Measurements from ENCODE around the gene CNOT4. TPM values are rescaled to one million over a fixed set of nuclear protein-coding genes. Genes with fewer than 3 reads are reported as not detected.

CNOT4 gene
- total RNA-seq, 4 donors from 2014 or later = 16.8 to 26.0 (median 20.0) TPM

DNA sequence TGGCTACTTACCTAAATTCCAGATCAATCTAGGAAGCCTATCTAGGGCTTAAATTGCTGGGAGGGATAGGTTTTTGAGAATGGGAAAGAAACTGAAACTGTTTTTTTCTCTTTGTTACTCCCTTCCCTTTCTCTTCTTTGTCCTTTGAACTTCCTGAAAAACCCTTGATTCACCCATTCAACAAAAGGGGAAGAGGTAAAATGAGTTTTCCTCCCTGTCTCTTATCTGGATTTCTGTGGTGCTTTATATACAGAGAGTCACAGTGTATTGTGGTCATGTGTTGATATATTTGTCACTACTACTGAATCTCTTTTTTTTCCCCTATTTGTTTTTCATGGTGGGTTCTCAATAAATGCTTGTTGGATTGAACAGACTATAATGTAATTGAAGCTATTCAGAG, 28.0 kb upstream of the CNOT4 start:
- no peak for DNase-seq (ENCODE audit: low spot score in 2 of 2)

DNA sequence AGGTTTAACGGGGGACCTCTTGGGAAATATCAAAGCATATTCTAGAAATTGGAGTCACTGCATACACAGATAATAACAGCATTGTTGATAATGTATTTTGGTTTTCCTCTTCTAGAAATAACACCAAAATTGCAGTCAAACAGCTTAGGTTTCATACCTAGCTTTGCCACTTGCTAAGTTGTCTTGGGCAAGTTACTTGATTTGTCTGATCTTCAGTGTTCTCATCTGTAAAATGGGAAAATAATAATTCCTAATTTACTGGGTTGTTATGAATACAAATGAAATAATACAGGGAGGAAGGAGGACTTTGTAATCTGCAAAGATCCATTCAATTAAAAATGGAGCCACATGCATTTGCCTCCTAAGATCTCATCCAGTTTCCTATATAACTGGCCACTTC, 27.6 kb upstream of the CNOT4 start:
- Histone ChIP-seq H3K27ac (no peak overlapping the region), H3K4me3 (no peak overlapping the region), H3K4me1 (peaks cover 0 to 5% (median 0%) of the 10 kb centered on the region in 4 donors), H3K36me3 (no peaks in the 10 kb centered on the region), H3K9me3 (no peaks in the 10 kb centered on the region), H3K27me3 (no peaks in the 10 kb centered on the region)
- DNase-seq (ENCODE audit: low spot score in 2 of 2) = no peak
- WGBS, 2 donors = 80% methylated on average over 1 of the region's 1 CpG
- TF ChIP-seq POLR2A (IDR thresholded peaks at IDR 0.05) = no peak
- TF ChIP-seq EP300 (IDR thresholded peaks at IDR 0.05) = no peak

More for the DNA sequence above, 28.0 kb upstream of the CNOT4 start:
- H3K4me3 ChIP-seq = no peak overlapping the region
- H3K36me3 ChIP-seq = no peaks in the 10 kb centered on the region
- H3K9me3 ChIP-seq = no peaks in the 10 kb centered on the region
- H3K27me3 ChIP-seq = no peaks in the 10 kb centered on the region
- H3K4me1 ChIP-seq = peaks cover 0 to 5% (median 0%) of the 10 kb centered on the region in 4 donors
- no peak overlapping the region for H3K27ac ChIP-seq
- TF ChIP-seq, protein P1, sequence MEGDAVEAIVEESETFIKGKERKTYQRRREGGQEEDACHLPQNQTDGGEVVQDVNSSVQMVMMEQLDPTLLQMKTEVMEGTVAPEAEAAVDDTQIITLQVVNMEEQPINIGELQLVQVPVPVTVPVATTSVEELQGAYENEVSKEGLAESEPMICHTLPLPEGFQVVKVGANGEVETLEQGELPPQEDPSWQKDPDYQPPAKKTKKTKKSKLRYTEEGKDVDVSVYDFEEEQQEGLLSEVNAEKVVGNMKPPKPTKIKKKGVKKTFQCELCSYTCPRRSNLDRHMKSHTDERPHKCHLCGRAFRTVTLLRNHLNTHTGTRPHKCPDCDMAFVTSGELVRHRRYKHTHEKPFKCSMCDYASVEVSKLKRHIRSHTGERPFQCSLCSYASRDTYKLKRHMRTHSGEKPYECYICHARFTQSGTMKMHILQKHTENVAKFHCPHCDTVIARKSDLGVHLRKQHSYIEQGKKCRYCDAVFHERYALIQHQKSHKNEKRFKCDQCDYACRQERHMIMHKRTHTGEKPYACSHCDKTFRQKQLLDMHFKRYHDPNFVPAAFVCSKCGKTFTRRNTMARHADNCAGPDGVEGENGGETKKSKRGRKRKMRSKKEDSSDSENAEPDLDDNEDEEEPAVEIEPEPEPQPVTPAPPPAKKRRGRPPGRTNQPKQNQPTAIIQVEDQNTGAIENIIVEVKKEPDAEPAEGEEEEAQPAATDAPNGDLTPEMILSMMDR (IDR thresholded peaks at IDR 0.05) = no peak
- TF ChIP-seq EP300 (IDR thresholded peaks at IDR 0.05) (no peak), POLR2A (IDR thresholded peaks at IDR 0.05) (no peak)

DNA sequence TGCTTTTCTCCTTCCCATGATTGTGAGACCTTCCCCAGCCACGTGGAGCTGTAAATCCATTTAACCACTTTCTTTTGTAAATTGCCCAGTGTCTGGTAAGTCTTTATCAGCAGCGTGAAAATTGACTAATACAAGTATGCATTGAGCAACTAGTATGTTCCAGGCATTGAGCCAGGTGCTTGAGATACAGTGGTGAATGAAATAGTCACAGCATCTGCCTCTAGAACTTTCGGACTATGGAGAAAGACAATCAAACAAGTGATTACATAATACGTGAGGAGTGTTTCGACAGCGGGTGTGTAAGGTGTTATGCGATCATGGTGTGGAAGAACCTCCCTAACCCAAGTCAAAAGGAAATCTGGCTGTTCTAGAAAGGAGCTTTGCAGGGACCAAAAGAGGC, 26.2 kb upstream of the CNOT4 start:
- H3K4me1 ChIP-seq = peaks cover 0 to 5% (median 0%) of the 10 kb centered on the region in 4 donors
- 77 to 83% methylated on average over 7 of the region's 7 CpGs for WGBS, 2 donors
- H3K9me3 ChIP-seq = no peaks in the 10 kb centered on the region
- no peak for TF ChIP-seq EP300 (IDR thresholded peaks at IDR 0.05)
- no peak for TF ChIP-seq POLR2A (IDR thresholded peaks at IDR 0.05)
- TF ChIP-seq, protein P1 (IDR thresholded peaks at IDR 0.05) = no peak
- no peak overlapping the region for H3K27ac ChIP-seq
- DNase-seq (ENCODE audit: low spot score in 2 of 2) = no peak
- no peaks in the 10 kb centered on the region for H3K27me3 ChIP-seq
- H3K4me3 ChIP-seq = no peak overlapping the region
- H3K36me3 ChIP-seq = no peaks in the 10 kb centered on the region

DNA sequence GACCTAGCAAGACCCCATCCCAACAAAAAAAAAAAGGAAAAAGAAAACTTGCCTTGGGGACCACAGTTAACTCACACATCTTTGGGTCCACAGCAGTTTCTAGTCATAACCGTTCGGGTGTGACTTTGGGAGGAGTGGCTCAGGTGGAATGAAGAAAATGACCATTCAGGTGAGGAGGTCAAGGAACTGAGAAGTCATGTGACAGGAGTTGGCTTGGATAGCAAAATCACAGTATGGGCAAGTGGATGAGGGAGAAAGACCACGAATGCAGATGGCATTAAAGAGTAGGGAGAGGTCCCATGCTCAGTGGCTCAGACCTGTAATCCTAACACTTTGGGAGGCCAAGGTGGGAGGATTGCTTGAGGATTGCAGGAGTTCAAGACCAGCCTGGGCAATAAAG, 17.1 kb upstream of the CNOT4 start:
- no peak for DNase-seq (ENCODE audit: low spot score in 2 of 2)
- H3K27ac ChIP-seq = no peak overlapping the region
- H3K27me3 ChIP-seq = no peaks in the 10 kb centered on the region
- TF ChIP-seq EP300 (IDR thresholded peaks at IDR 0.05) (no peak), POLR2A (IDR thresholded peaks at IDR 0.05) (no peak)
- TF ChIP-seq, protein P1 (IDR thresholded peaks at IDR 0.05) = no peak
- H3K36me3 ChIP-seq = no peaks in the 10 kb centered on the region
- WGBS, 2 donors = 86% methylated on average over 3 of the region's 3 CpGs
- H3K4me3 ChIP-seq = no peak overlapping the region
- peaks cover 0 to 9% (median 0%) of the 10 kb centered on the region in 4 donors for H3K9me3 ChIP-seq
- no peaks in the 10 kb centered on the region for H3K4me1 ChIP-seq

DNA sequence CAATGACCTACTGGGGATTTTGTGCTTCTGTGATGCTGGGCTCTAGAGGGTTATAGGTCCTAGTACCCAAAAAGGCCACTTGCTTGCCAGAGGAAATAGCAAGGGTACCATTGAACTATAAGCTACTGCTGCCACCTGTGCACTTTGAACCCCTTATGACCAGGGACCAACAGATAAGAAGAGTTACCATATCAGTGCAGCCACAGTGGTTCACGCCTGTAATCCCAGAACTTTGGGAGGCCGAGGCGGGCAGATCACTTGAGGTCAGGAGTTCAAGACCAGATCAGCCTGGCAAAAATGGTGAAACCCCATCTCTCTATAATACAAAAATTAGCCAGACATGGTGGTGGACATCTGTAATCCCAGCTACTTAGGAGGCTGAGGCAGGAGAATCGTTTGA, 15.5 kb upstream of the CNOT4 start:
- Histone ChIP-seq H3K4me1 (no peaks in the 10 kb centered on the region), H3K27ac (no peak overlapping the region), H3K4me3 (no peak overlapping the region), H3K36me3 (no peaks in the 10 kb centered on the region), H3K27me3 (no peaks in the 10 kb centered on the region), H3K9me3 (peaks cover 0 to 9% (median 0%) of the 10 kb centered on the region in 4 donors)
- DNase-seq (ENCODE audit: low spot score in 2 of 2) = no peak
- no peak for TF ChIP-seq EP300 (IDR thresholded peaks at IDR 0.05)
- TF ChIP-seq, protein P1 (IDR thresholded peaks at IDR 0.05) = no peak
- TF ChIP-seq POLR2A (IDR thresholded peaks at IDR 0.05) = no peak
- WGBS, 2 donors = 86 to 96% methylated on average over 4 of the region's 4 CpGs

DNA sequence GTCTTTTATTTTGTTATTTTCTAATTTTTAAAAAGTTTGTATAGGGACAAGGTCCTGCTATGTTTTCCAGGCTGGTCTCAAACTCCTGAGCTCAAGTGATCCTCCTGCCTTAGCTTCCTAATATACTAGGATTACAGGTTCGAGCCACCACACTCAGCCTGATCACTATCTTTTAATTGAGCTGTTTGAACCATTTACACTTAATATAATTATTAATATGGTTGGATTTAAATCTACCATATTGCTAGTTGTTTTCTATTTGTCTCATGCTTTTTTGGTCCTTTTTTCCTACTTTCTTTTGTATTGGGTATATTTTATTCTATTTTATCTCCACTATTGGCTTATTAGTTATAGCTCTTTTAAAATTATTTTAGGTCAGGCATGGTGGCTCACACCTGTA, 13.2 kb upstream of the CNOT4 start:
- DNase-seq (ENCODE audit: low spot score in 2 of 2) = no peak
- H3K27ac ChIP-seq = no peak overlapping the region
- no peaks in the 10 kb centered on the region for H3K4me1 ChIP-seq
- no peak overlapping the region for H3K4me3 ChIP-seq
- TF ChIP-seq POLR2A (IDR thresholded peaks at IDR 0.05) (no peak), EP300 (IDR thresholded peaks at IDR 0.05) (no peak)
- TF ChIP-seq, protein P1 (IDR thresholded peaks at IDR 0.05) = no peak
- 89 to 95% methylated on average over 1 of the region's 1 CpG for WGBS, 2 donors
- no peaks in the 10 kb centered on the region for H3K27me3 ChIP-seq
- H3K9me3 ChIP-seq = peaks cover 0 to 9% (median 0%) of the 10 kb centered on the region in 4 donors
- H3K36me3 ChIP-seq = no peaks in the 10 kb centered on the region

All from tibial nerve (tissue), 4 donors.